GM12892 (cell line): ENCODE measurements around the gene PSMA4.

Source experiments
- POLR2A ChIP-seq: IDR thresholded peaks from 2 replicates; pipeline ENCODE4 v1.6.1; 2011; ENCODE audit warnings: low read depth, low read length, control low read depth
- POLR2AphosphoS5 ChIP-seq: IDR thresholded peaks from 2 replicates; pipeline ENCODE4 v1.6.1; 2011; ENCODE audit warnings: low read depth, low read length, control low read depth
- TAF1 ChIP-seq: IDR thresholded peaks from 2 replicates; pipeline ENCODE4 v1.6.1; 2011; ENCODE audit warnings: low read depth, mild to moderate bottlenecking, control low read depth, low read length, borderline replicate concordance

DNA sequence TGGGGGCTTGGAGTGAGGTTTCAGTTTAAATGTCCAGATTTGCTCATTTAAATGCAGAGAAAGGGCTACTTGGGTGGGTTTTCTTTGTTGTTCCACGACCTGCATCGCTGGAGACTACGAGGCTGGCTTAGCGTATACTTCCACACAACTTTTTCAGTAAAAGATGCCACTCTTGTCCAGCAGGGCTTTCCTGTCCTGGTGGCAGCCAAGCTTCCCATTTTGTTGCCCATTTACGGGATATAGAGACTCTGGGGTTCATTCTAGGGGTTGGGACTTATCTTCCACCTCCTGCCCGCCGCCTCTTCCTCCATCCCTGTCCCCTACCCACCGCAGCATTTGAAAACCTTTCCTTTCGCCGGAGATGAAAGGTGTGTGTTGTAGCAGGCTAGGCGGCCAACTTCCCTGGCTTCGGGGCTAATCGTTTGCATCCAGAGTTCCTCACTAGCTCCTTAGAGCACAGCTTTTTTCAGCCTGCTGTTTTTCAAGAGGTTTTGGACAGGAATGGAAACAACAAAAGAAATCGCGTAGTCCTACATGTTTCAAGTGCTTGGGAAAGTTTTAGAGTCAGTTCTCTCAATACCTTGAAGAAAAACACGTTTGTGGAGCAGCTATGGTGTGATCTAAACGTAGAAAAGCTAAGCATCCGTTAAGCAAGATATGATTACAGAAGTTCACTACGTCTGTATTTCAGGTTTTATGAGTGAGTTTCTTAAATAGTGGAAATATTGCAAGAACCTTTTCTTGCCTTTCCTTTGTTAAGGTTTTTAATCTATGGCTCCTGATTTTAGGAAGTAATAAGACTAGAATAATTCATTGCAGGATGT, 25.9 kb downstream of the PSMA4 start:
- TF ChIP-seq POLR2A = no peak
- TF ChIP-seq POLR2AphosphoS5 = no peak
- TF ChIP-seq TAF1 = no peak
